DND-41 (cell line): ENCODE measurements around the gene GNAZ.

ENCODE experiments used
- ATAC-seq: fragments of 200-7000 bp; cut with Tn5 transposase; 3 replicates; pipeline ENCODE4 v1.9.1; 2021; ENCODE audit warnings: low read depth; ENCODE audit not compliant: insufficient read depth
- DNase-seq: peaks from one replicate; pipeline ENCODE4 v3.0.0-alpha.2; 2020
- H2AFZ ChIP-seq: 2 replicates; pipeline ENCODE4 v1.6.0; 2012; ENCODE audit warnings: low read depth, low read length
- H3K27ac ChIP-seq: 2 replicates; pipeline ENCODE4 v1.5.1; 2012; ENCODE audit warnings: low read length, inconsistent platforms
- H3K27me3 ChIP-seq: fragments of 200-600 bp; sonication (generic); 2 replicates; pipeline ENCODE4 v1.6.0; 2012; ENCODE audit warnings: low read length, mild to moderate bottlenecking, inconsistent platforms; ENCODE audit not compliant: insufficient read depth, poor library complexity
- H3K36me3 ChIP-seq: 2 replicates; pipeline ENCODE4 v1.5.1; 2012; ENCODE audit warnings: low read length, inconsistent platforms; ENCODE audit not compliant: insufficient read depth
- H3K4me1 ChIP-seq: 2 replicates; pipeline ENCODE4 v1.5.1; 2012; ENCODE audit warnings: mild to moderate bottlenecking, low read length; ENCODE audit not compliant: insufficient read depth
- H3K4me2 ChIP-seq: 2 replicates; pipeline ENCODE4 v1.6.0; 2012; ENCODE audit warnings: mild to moderate bottlenecking, moderate library complexity, low read length, inconsistent platforms; ENCODE audit not compliant: insufficient read depth
- H3K4me3 ChIP-seq, 2 experiments: fragments of 200-600 bp in 1 of 2; shearing (Covaris generic) in 1 of 2; 2 replicates each; pipeline ENCODE4 v1.5.1; 2012 to 2016; ENCODE audit warnings: inconsistent platforms in 2 of 2, low read length in 2 of 2, mild to moderate bottlenecking in 2 of 2, low read depth in 1 of 2, moderate library complexity in 1 of 2
- H3K79me2 ChIP-seq: 2 replicates; pipeline ENCODE4 v1.6.0; 2012; ENCODE audit warnings: low read length, inconsistent platforms; ENCODE audit not compliant: insufficient read depth
- H3K9ac ChIP-seq: 2 replicates; pipeline ENCODE4 v1.6.0; 2012; ENCODE audit warnings: low read depth, mild to moderate bottlenecking, inconsistent platforms, low read length, moderate library complexity
- H3K9me3 ChIP-seq: 2 replicates; pipeline ENCODE4 v1.5.1; 2012; ENCODE audit warnings: low read length, moderate library complexity, mild to moderate bottlenecking, inconsistent platforms; ENCODE audit not compliant: insufficient read depth, severe bottlenecking
- H4K20me1 ChIP-seq: 2 replicates; pipeline ENCODE4 v1.6.0; 2012; ENCODE audit warnings: low read length; ENCODE audit not compliant: insufficient read depth
- EZH2 ChIP-seq: IDR thresholded peaks from 3 replicates; pipeline ENCODE4 v1.6.1; 2012; ENCODE audit warnings: borderline replicate concordance, low read depth, mild to moderate bottlenecking, moderate library complexity, low read length, inconsistent platforms; ENCODE audit not compliant: severe bottlenecking
- TF ChIP-seq, protein P1 (sequence below): IDR thresholded peaks from 2 replicates; pipeline ENCODE4 v1.5.1; 2012; ENCODE audit warnings: borderline replicate concordance, low read length, moderate library complexity, mild to moderate bottlenecking; ENCODE audit not compliant: poor library complexity, severe bottlenecking; ENCODE audit errors: extremely low read depth

Gene GNAZ

DNA sequence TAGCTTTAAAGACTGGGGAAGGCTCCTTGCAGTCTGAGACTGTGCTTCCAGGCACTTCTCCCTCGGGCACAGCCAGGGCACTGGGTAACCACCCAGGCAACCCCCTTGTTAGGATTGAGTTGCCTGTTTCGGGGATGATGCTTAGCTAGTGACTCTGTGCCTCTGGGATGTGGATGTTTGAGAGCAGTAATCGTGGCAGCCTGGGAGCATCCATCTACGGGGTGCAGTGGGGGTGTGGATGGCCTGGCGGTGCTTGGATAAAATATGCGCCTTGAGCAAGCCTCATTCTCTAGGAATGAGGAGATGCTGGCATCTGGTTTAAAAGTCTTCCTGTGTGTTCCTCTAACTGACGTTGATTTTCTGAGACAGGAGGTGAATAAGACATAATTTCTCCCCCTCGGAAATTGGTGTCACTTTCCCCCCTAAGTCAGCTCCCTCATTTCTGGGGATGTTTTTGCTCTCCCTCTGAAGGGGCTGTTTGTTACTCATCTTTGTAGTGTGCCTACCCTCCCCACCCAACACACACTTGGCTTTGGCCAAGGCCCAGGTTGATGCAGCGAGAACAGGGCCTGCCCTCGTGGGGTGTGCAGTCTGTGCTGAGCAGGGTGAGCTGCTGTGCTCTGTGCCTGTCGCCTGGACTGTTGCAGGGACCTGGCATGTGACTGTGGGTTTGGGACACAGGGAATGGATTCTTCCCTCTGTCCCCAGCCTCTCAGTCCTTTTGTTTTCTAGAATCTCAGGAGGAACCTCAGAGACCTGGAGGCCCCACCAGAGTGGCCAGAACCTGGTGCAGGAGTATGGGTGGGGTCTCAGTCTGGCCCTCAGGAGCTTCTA, 2.0 kb downstream of the GNAZ start:
- TF ChIP-seq, protein P1, sequence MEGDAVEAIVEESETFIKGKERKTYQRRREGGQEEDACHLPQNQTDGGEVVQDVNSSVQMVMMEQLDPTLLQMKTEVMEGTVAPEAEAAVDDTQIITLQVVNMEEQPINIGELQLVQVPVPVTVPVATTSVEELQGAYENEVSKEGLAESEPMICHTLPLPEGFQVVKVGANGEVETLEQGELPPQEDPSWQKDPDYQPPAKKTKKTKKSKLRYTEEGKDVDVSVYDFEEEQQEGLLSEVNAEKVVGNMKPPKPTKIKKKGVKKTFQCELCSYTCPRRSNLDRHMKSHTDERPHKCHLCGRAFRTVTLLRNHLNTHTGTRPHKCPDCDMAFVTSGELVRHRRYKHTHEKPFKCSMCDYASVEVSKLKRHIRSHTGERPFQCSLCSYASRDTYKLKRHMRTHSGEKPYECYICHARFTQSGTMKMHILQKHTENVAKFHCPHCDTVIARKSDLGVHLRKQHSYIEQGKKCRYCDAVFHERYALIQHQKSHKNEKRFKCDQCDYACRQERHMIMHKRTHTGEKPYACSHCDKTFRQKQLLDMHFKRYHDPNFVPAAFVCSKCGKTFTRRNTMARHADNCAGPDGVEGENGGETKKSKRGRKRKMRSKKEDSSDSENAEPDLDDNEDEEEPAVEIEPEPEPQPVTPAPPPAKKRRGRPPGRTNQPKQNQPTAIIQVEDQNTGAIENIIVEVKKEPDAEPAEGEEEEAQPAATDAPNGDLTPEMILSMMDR = no peak
- no peak for TF ChIP-seq EZH2
- Histone ChIP-seq H3K4me1 (peaks cover 21% of the 10 kb centered on the region), H3K79me2 (no peaks in the 10 kb centered on the region), H2AFZ (no peak overlapping the region), H3K9me3 (no peaks in the 10 kb centered on the region), H3K36me3 (no peaks in the 10 kb centered on the region), H3K27ac (no peak overlapping the region), H3K4me3 (no peak overlapping the region), H3K4me2 (peak overlapping the region; percentile 93; the same call in 1 of the 2 replicates), H3K9ac (no peak overlapping the region), H3K27me3 (no peaks in the 10 kb centered on the region), H4K20me1 (peaks cover 3% of the 10 kb centered on the region; the same call in 1 of the 2 replicates)
- ATAC-seq = no peak
- DNase-seq = no peak

DNA sequence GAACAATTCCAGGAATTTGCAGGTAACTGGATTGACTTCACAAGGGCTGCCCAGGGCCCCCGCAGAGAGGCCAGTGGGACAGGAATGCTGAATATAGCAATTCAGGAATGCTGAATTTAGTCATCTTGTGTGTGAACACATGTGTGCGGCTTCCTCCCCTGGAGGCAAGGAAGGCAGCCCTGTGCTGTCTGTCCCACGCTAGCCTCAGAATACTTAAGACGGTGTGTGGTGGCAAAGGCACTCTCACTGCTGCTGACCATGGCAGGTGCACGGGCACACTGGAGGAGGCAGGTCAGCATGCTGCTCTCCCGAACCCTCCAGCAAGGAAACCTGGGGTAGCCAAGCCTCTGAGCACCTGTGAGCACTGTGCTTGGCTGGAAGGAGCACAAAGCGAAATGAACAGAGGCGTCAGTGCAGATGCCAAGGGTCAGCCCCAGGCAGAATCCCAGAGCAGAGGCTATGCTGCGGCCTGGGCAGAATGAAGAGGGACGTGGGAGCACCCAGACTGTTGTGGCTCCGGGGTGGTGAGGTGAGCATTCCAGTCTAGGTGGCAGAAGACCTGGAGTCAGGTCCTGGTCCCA, 2.7 kb downstream of the GNAZ start:
- H3K4me2 ChIP-seq = no peak overlapping the region
- H3K36me3 ChIP-seq = no peaks in the 10 kb centered on the region
- TF ChIP-seq EZH2 = no peak
- TF ChIP-seq, protein P1 = no peak
- no peak overlapping the region for H3K4me3 ChIP-seq
- no peaks in the 10 kb centered on the region for H3K27me3 ChIP-seq
- DNase-seq = no peak
- H3K27ac ChIP-seq = no peak overlapping the region
- no peak for ATAC-seq
- no peak overlapping the region for H2AFZ ChIP-seq
- no peak overlapping the region for H3K9ac ChIP-seq
- H3K4me1 ChIP-seq = peaks cover 21% of the 10 kb centered on the region
- H3K79me2 ChIP-seq = no peaks in the 10 kb centered on the region
- H3K9me3 ChIP-seq = no peaks in the 10 kb centered on the region
- H4K20me1 ChIP-seq = peaks cover 3% of the 10 kb centered on the region; the same call in 1 of the 2 replicates

DNA sequence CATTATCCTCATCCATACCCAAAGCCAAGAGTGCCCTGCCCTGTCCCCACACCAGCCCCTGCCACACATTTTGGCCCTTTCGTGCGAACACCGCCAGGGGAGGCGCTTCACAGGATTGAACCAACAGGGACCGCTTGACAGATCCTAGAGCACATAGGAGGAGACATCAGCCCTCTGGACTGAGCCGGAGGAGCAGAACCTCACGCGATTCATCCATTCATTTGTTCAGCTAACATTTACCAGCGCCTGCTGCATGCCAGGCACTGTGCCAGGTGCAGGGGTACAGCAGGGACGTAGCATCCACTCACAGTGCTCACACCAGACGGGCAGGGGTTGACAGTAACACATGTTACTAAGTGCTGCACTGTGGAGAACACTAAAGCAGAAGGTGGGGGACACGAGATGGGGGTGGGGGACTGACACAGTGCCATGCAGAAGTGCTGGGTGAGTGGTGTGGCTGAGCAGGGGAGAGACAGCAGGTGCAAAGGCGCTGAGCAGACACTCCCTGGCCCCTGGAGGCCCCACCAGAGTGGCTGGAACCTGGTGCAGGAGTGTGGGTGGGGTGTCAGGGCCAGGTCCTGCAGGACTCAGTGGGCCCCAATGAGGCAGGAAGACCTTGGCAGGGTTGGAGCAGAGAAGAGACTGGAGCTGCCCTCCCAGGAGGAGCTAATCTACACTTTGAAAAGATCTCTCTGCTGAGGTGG, 3.4 kb downstream of the GNAZ start:
- H4K20me1 ChIP-seq = 0 out of 2 replicates have a peak, but pooled peaks cover 3% of the 10 kb centered on the region
- ATAC-seq = no peak

More for the DNA sequence above, 3.4 kb downstream of the GNAZ start:
- Histone ChIP-seq H3K79me2 (no peaks in the 10 kb centered on the region), H3K27me3 (no peaks in the 10 kb centered on the region), H3K4me2 (no peak overlapping the region), H3K4me1 (peaks cover 21% of the 10 kb centered on the region), H3K9me3 (no peaks in the 10 kb centered on the region), H3K4me3 (no peak overlapping the region), H3K36me3 (no peaks in the 10 kb centered on the region), H3K27ac (no peak overlapping the region), H2AFZ (no peak overlapping the region), H3K9ac (no peak overlapping the region)
- no peak for TF ChIP-seq EZH2
- TF ChIP-seq, protein P1 = no peak
- DNase-seq = no peak
